ENCODE measurements around the gene TOR2A.

- TF ChIP-seq CTCF (IDR thresholded peaks at IDR 0.05) = no peak
- TF ChIP-seq POLR2A (IDR thresholded peaks at IDR 0.05) = no peak
Observed at GRCh38 chr9:127767909-127768331, 32.8 kb upstream of the TOR2A start.

All from testis (tissue), 2 donors.